HepG2 (cell line): ENCODE results near the gene CACNA2D3. TPM values are rescaled to one million over a fixed set of nuclear protein-coding genes. Genes with fewer than 3 reads are reported as not detected.

Experiments used
- ATAC-seq: fragments of 200-7000 bp; cut with Tn5 transposase; 3 replicates; pipeline ENCODE4 v1.9.1; 2020; ENCODE audit warnings: mild to moderate bottlenecking, moderate library complexity
- BruUV-seq: library from RNA; stranded (reverse); fragments of 400-500 nt; replicated peaks from 2 replicates; lab custom pipeline; 2021; lab: Mats Ljungman, UMichigan
- CTCF ChIA-PET: fragments of 300-600 bp; formaldehyde crosslinking; extraction: SDS; loops from one replicate; lab custom pipeline; 2021; ENCODE audit warnings: low total read pairs, inconsistent platforms, low intra/inter-chr PET ratio; lab: Yijun Ruan, JAX
- POLR2A ChIA-PET: fragments of 350-600 bp; sonication (Branson Sonifier 250); formaldehyde crosslinking; loops from one replicate; lab custom pipeline; 2020; ENCODE audit warnings: antibody characterized with exemption, inconsistent platforms; lab: Yijun Ruan, JAX
- DNase-seq: peaks from one replicate; pipeline ENCODE4 v3.0.0-alpha.2; 2015; ENCODE audit warnings: low spot score
- FAIRE-seq: peaks from 3 replicates; lab custom pipeline; 2011; peaks lifted over from hg19 to GRCh38; lab: Jason Lieb, UNC
- H2AFZ ChIP-seq: one replicate; pipeline ENCODE4 v1.6.1; 2011; ENCODE audit warnings: low read length, inconsistent platforms
- H3K27ac ChIP-seq: fragments of 300-600 bp; 3 replicates; pipeline ENCODE4 v1.8.0; 2011; ENCODE audit warnings: mixed run types, mild to moderate bottlenecking, mixed read lengths, low read length, inconsistent platforms; ENCODE audit not compliant: insufficient read depth; ENCODE audit errors: extremely low read length
- H3K27me3 ChIP-seq, 2 experiments: fragments of 200-600 bp in 1 of 2; 2 replicates in 1 of 2; 3 replicates in 1 of 2; pipeline versions ENCODE4 v1.6.0 to v1.8.0; 2011; ENCODE audit warnings: low read length in 2 of 2, mild to moderate bottlenecking in 2 of 2, moderate library complexity in 2 of 2, inconsistent platforms in 1 of 2; ENCODE audit not compliant: insufficient read depth in 2 of 2, control insufficient read depth in 1 of 2
- H3K36me3 ChIP-seq, 2 experiments: fragments of 200-600 bp in 1 of 2; replicated peaks in 1 of 2; 2 replicates in 1 of 2; 3 replicates in 1 of 2; pipeline versions ENCODE4 v1.5.1 to v1.8.0; 2011; ENCODE audit warnings: low read length in 2 of 2, inconsistent platforms in 1 of 2; ENCODE audit not compliant: insufficient read depth in 2 of 2, control insufficient read depth in 1 of 2
- H3K4me1 ChIP-seq: 2 replicates; pipeline ENCODE4 v1.5.1; 2012; ENCODE audit warnings: low read length, inconsistent platforms; ENCODE audit not compliant: insufficient read depth
- H3K4me2 ChIP-seq: 2 replicates; pipeline ENCODE4 v1.6.0; 2011; ENCODE audit warnings: low read depth, low read length, inconsistent platforms
- H3K4me3 ChIP-seq, 3 experiments: fragments of 200-600 bp in 1 of 3; sonication (generic), shearing (Covaris generic) in 1 of 3; replicated peaks in 1 of 3; 2 replicates each; pipeline ENCODE4 v1.5.1; 2011 to 2016; ENCODE audit warnings: low read length in 3 of 3, inconsistent platforms in 2 of 3, low read depth in 2 of 3, mild to moderate bottlenecking in 2 of 3, control low read depth in 1 of 3, mixed read lengths in 1 of 3; ENCODE audit not compliant: insufficient read depth in 1 of 3
- H3K79me2 ChIP-seq: one replicate; pipeline ENCODE4 v1.6.1; 2011; ENCODE audit warnings: low read length, inconsistent platforms; ENCODE audit not compliant: insufficient read depth
- H3K9ac ChIP-seq: 2 replicates; pipeline ENCODE4 v1.6.0; 2011; ENCODE audit warnings: mild to moderate bottlenecking, low read depth, low read length, inconsistent platforms; ENCODE audit not compliant: insufficient read depth
- H3K9me3 ChIP-seq: 2 replicates; pipeline ENCODE4 v1.5.1; 2012; ENCODE audit warnings: mild to moderate bottlenecking, low read length
- H4K20me1 ChIP-seq: 2 replicates; pipeline ENCODE4 v1.6.0; 2011; ENCODE audit warnings: inconsistent platforms, mild to moderate bottlenecking, low read length, moderate library complexity; ENCODE audit not compliant: insufficient read depth
- ATAD3A ChIP-seq: sonication (generic); formaldehyde crosslinking; IDR thresholded peaks from 2 replicates; pipeline ENCODE4 v1.4.0; 2020; ENCODE audit warnings: missing genetic modification reagents
- CREB1 ChIP-seq, 2 experiments: fragments of 450-650 bp in 1 of 2; IDR thresholded peaks; 2 replicates each; pipeline ENCODE4 v1.6.1; 2016 to 2017; ENCODE audit warnings: control low read depth in 1 of 2, mild to moderate bottlenecking in 1 of 2, missing compliant biosample characterization in 1 of 2, missing genetic modification characterization in 1 of 2
- GABPB1 ChIP-seq: IDR thresholded peaks from 2 replicates; pipeline ENCODE4 v1.6.1; 2016; ENCODE audit warnings: mild to moderate bottlenecking, missing genetic modification reagents, moderate library complexity, missing compliant biosample characterization
- NKX3-1 ChIP-seq: sonication (generic); formaldehyde crosslinking; IDR thresholded peaks from 2 replicates; pipeline ENCODE4 v1.5.0; 2020; ENCODE audit warnings: missing genetic modification reagents
- SETDB1 ChIP-seq: sonication (generic); formaldehyde crosslinking; IDR thresholded peaks from 2 replicates; pipeline ENCODE4 v1.5.1; 2020; ENCODE audit warnings: missing genetic modification reagents, mild to moderate bottlenecking, borderline replicate concordance
- ZNF644 ChIP-seq: IDR thresholded peaks from 2 replicates; pipeline ENCODE4 v1.6.1; 2016; ENCODE audit warnings: low read depth
- ZNF737 ChIP-seq: sonication (generic); formaldehyde crosslinking; IDR thresholded peaks from 2 replicates; pipeline ENCODE4 v1.5.0; 2020; ENCODE audit warnings: missing genetic modification reagents, mild to moderate bottlenecking, borderline replicate concordance
- WGBS: methylation state at CpG from one replicate; pipeline ENCODE4 v1.1.6; 2017; ENCODE audit warnings: low lambda C conversion rate; 5-methylcytosine and 5-hydroxymethylcytosine counted together
- in situ Hi-C: cut with HindIII; loops from 2 replicates; pipeline ENCODE4 v1.10.0; 2017; ENCODE audit warnings: low pct_unique_long_range_greater_than_20kb; ENCODE audit not compliant: extremely low pct_ligation_motif_present
- intact Hi-C: fragments of 100-400 bp; cut with micrococcal nuclease; formaldehyde crosslinking; loops from one replicate; pipeline ENCODE4 v1.10.0; 2022; ENCODE audit not compliant: unreplicated experiment
- polyA plus RNA-seq, 8 experiments: library from polyadenylated mRNA; depleted of rRNA in 3 of 8; stranded (reverse) in 7 of 8; unstranded in 1 of 8; fragments of >200 nt; fragmentation: Illumina TruSeq in 4 of 8; extraction: Trizol in 4 of 8; gene quantifications; 2 replicates each; pipeline versions ENCODE4 v1.2.1 to v1.2.3, GENCODE V29; 2011 to 2016; ENCODE audit warnings: low read depth in 4 of 8, missing spikeins in 1 of 8, mixed read lengths in 1 of 8; ENCODE audit not compliant: insufficient read depth in 1 of 8
- total RNA-seq, 5 experiments: library from RNA; depleted of rRNA; stranded (reverse); fragments of >200 nt; fragmentation: Illumina TruSeq; extraction: Trizol; gene quantifications; 2 replicates each; pipeline ENCODE4 v1.2.3, GENCODE V29; 2016; ENCODE audit warnings: low read depth in 1 of 5
- TF ChIP-seq, protein P1 (sequence below): sonication (generic); formaldehyde crosslinking; IDR thresholded peaks from 2 replicates; pipeline ENCODE4 v1.5.0; 2020; ENCODE audit warnings: mild to moderate bottlenecking, missing genetic modification reagents

Gene CACNA2D3
- total and polyA plus RNA-seq, 2 of the 13 experiments (the other 11 are each of a cell fraction or from before 2014, with no cell fraction given), result not detected

- TF ChIP-seq, protein P1, sequence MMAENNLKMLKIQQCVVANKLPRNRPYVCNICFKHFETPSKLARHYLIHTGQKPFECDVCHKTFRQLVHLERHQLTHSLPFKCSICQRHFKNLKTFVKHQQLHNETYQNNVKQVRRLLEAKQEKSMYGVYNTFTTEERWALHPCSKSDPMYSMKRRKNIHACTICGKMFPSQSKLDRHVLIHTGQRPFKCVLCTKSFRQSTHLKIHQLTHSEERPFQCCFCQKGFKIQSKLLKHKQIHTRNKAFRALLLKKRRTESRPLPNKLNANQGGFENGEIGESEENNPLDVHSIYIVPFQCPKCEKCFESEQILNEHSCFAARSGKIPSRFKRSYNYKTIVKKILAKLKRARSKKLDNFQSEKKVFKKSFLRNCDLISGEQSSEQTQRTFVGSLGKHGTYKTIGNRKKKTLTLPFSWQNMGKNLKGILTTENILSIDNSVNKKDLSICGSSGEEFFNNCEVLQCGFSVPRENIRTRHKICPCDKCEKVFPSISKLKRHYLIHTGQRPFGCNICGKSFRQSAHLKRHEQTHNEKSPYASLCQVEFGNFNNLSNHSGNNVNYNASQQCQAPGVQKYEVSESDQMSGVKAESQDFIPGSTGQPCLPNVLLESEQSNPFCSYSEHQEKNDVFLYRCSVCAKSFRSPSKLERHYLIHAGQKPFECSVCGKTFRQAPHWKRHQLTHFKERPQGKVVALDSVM (CRISPR knock-in tag), result no peak
- TF ChIP-seq ATAD3A (no peak), ZNF644 (CRISPR knock-in tag) (no peak), SETDB1 (CRISPR knock-in tag) (no peak), GABPB1 (CRISPR knock-in tag) (no peak), CREB1 (IDR thresholded peaks at IDR 0.05) (no peak), CREB1 (CRISPR knock-in tag; IDR thresholded peaks at IDR 0.05) (no peak), ZNF737 (CRISPR knock-in tag) (no peak), NKX3-1 (CRISPR knock-in tag) (no peak)
- H3K4me2 ChIP-seq, result no peak overlapping the region
- POLR2A ChIA-PET, result no interaction called here
- WGBS, result 0% methylated on average over 2 of the region's 2 CpGs
- no peak overlapping the region for H3K4me3 ChIP-seq
- ATAC-seq (no peak), DNase-seq (no peak), FAIRE-seq (no peak)
- no peak overlapping the region for H2AFZ ChIP-seq
- H3K79me2 ChIP-seq, result no peaks in the 10 kb centered on the region
- BruUV-seq, result no TSS peak
- in situ Hi-C loops, result no loop called here
- intact Hi-C loops, result no loop called here
- no peaks in the 10 kb centered on the region for H3K4me1 ChIP-seq
- no peak overlapping the region for H3K27ac ChIP-seq
- H3K36me3 ChIP-seq, result no peaks in the 10 kb centered on the region
- CTCF ChIA-PET, result no interaction called here
- no peaks in the 10 kb centered on the region for H3K9me3 ChIP-seq
- no peak overlapping the region for H3K9ac ChIP-seq
- H4K20me1 ChIP-seq, result no peaks in the 10 kb centered on the region
- H3K27me3 ChIP-seq, result peaks cover 0 to 7% of the 10 kb centered on the region in 2 experiments; a peak in 1 of 5 replicates
Observed at GRCh38 chr3:54259636-54260035, 137.3 kb downstream of the CACNA2D3 start.
